AG04449 (cell line): ENCODE results near the gene GOLPH3.
"Not testable (repeated sequence)": the region's sequence is repeated elsewhere in the genome, so short reads cannot be mapped to it uniquely, and the experiment has no call there.

Source experiments
- CTCF ChIA-PET: fragments of 350-600 bp; formaldehyde crosslinking; extraction: SDS; loops from one replicate; lab custom pipeline; 2021; ENCODE audit warnings: antibody characterized with exemption; lab: Yijun Ruan, JAX
- POLR2A ChIA-PET: fragments of 400-600, 350-600 bp; formaldehyde crosslinking; extraction: SDS; loops from one replicate; lab custom pipeline; 2020; ENCODE audit warnings: antibody characterized with exemption, inconsistent platforms; lab: Yijun Ruan, JAX
- DNase-seq: peaks from one replicate; pipeline ENCODE4 v3.0.0-alpha.2; 2010; ENCODE audit warnings: low read depth, low spot score
- H3K4me3 ChIP-seq: 2 replicates; pipeline ENCODE4 v1.5.1; 2011; ENCODE audit warnings: low read depth, mild to moderate bottlenecking, control low read depth, low read length
- TF ChIP-seq, protein P1 (sequence below): IDR thresholded peaks from one replicate; pipeline ENCODE4 v1.5.1; 2011; ENCODE audit warnings: mild to moderate bottlenecking, moderate library complexity, low read length, control low read depth, inconsistent platforms; ENCODE audit not compliant: insufficient read depth; ENCODE audit errors: missing control alignments

Gene GOLPH3

DNA sequence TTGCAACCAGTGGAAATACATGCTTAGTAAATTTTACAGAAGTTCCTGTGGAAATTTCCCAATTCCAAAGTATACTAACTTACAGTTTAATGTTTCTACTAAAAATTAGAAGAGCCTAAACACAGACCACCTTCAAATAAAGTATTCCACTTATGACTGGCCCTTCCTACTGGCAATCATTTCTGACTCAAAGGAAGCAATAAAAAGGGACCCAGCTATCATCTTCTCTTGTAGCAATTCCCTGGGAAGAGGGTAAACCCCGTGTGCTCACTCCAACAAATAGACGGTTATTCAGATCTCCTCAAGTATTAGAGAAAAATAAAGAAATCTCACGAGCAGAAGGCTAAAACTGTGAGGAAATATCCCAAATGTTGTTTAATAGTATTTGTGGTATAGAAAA, 43.3 kb downstream of the GOLPH3 start:
- POLR2A ChIA-PET, result no interaction called here
- TF ChIP-seq, protein P1, sequence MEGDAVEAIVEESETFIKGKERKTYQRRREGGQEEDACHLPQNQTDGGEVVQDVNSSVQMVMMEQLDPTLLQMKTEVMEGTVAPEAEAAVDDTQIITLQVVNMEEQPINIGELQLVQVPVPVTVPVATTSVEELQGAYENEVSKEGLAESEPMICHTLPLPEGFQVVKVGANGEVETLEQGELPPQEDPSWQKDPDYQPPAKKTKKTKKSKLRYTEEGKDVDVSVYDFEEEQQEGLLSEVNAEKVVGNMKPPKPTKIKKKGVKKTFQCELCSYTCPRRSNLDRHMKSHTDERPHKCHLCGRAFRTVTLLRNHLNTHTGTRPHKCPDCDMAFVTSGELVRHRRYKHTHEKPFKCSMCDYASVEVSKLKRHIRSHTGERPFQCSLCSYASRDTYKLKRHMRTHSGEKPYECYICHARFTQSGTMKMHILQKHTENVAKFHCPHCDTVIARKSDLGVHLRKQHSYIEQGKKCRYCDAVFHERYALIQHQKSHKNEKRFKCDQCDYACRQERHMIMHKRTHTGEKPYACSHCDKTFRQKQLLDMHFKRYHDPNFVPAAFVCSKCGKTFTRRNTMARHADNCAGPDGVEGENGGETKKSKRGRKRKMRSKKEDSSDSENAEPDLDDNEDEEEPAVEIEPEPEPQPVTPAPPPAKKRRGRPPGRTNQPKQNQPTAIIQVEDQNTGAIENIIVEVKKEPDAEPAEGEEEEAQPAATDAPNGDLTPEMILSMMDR, result no peak
- DNase-seq, result no peak
- no peak overlapping the region for H3K4me3 ChIP-seq
- CTCF ChIA-PET, result interaction anchor here (1.1 to 1.4 kb wide), 2 partner anchors 101 to 199 kb away, joined by 3 to 4 read pairs; no protein-coding TSS in a partner anchor

DNA sequence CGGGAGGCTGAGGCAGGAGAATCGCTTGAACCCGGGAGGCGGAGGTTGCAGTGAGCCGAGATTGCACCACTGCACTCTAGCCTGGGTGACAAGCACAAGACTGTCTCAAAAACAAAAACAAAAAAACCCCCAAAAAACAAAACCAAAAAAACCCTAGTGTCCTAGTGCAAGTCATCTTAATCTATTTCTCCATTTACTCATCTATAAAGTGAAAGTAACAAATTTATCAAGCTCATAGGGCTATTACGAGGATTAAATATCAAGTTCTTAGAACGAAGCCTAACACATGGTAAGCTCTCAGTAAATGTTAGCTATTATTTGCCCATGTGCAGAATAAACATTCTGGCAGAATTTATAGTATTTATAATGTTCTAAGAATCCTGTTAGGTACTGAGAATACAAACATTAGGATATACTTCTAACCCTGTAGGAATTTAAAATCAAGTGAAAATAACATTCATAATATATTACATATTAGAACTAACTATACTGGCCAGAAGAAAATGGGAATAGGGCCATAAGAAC, 45.0 kb downstream of the GOLPH3 start:
- no peak for DNase-seq
- H3K4me3 ChIP-seq, result no peak overlapping the region
- POLR2A ChIA-PET, result no interaction called here
- CTCF ChIA-PET, result no interaction called here
- TF ChIP-seq, protein P1, result no peak

DNA sequence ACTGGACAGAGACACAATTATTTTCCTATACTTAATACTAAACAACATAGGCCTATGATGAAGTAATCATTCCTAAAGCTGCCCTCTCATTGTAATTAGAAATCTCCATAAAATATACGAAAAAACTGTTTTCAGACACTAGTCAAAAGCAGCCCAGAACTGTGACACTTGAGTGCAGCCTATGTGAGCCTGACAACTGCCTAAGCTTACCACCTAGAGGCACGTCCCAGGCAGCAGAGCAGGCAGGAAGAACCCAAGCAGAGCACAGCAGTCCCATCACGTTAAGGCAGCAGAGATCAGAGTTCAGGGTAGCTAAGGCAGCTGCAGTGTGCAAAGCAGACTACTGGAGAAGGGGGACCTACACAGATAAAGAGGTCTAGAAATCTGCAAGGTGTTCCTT, 46.4 kb downstream of the GOLPH3 start:
- H3K4me3 ChIP-seq, result no peak overlapping the region
- POLR2A ChIA-PET, result no interaction called here
- TF ChIP-seq, protein P1, result no peak
- DNase-seq, result no peak
- CTCF ChIA-PET, result interaction anchor here (0.9 kb wide), 1 partner anchor 34 kb away, joined by 3 read pairs; no protein-coding TSS in a partner anchor

DNA sequence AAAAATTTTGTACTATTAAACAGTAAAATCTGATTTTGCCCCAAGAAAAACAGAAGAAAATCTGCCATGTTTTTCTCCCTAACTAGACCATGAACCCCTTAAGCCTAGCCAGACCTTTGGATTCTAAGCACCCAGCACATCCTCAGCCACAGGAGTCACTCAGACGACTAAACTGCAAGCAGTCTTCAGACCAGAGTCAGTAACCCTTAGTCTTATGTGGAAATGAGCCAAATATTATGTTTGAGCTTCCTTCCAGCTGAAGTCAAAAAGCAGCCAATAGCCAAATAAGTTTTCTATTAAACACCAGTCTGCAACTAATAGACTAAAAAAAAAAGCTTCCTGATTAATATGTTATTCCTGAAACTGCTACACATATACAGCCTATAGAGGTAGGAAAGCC, 47.4 kb downstream of the GOLPH3 start:
- CTCF ChIA-PET, result interaction anchor here (0.9 to 1.1 kb wide), 2 partner anchors 22 to 203 kb away, joined by 3 to 4 read pairs; no protein-coding TSS in a partner anchor
- TF ChIP-seq, protein P1, result no peak
- POLR2A ChIA-PET, result no interaction called here
- H3K4me3 ChIP-seq, result no peak overlapping the region
- no peak for DNase-seq

DNA sequence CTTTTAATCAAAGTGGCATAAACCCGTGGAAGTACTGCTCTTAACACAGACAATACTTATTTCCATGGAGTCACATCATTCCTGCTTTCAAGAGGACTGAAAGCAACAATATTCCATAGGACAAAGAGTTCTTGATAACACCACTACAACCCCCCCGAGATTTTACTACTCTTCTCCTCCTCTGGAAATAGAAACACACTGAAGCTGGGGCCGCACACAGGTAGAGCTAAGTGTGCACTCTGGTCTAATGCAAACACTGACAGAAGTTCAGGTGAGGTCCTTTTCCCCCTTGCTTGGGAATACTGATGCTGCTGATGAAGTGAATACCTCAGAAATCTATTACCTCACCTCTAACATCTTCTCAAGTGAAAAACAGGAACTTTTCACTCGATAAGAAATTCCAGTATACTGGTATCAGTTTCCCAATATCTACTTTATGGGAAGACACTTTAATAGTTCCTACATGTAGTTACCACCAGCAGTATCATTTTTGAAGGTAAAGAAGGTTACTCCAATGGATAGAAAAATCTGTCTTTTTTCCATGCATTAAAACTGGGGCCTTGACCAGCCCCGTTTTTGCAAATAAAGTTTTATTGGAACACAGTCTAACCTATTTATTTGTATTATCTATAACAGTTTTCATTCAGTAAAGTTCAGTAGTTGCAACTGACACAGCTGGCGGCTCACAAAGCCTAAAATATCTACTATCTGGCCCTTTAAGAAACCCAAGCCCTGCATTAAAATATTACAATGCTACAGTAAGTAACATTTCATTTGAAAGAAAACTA, 50.0 kb downstream of the GOLPH3 start:
- DNase-seq, result no peak
- no peak overlapping the region for H3K4me3 ChIP-seq
- CTCF ChIA-PET, result no interaction called here
- POLR2A ChIA-PET, result no interaction called here
- TF ChIP-seq, protein P1, result no peak

DNA sequence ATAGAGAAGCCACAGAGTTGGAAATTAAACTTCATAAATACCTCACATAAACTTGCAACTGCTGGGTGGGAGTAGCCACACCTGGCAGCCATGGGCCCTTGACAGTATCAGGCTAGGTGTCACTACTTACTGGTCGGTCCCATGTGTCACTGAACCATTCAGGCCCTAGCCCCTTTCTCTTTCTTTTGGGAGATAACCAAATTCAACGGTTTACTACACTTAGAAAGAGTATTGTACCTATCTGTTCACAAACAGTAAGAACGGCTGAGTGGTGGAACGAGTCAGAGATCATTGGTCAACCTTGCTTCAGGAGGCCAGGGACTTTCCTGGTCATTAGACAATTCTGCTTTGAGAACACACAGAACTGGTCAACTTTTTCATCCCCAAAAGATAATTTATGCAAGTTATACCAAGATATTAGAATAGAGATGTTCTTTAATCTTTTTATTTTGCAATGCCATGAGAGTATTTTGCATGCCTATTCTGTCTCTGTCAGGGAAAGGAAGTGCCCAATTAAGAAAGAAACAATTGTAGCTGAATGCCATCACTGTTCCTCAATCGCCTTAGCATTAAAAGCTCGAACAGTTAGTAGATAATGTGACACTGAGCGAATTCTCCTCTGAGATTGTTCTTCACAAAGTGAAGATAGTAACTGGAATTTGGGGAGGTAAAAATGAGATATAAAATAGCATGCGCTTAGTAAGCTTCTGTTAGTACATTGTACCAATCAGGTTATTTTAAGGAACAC, 50.9 kb downstream of the GOLPH3 start:
- TF ChIP-seq, protein P1, result no peak
- no peak for DNase-seq
- H3K4me3 ChIP-seq, result no peak overlapping the region
- POLR2A ChIA-PET, result no interaction called here
- CTCF ChIA-PET, result no interaction called here

DNA sequence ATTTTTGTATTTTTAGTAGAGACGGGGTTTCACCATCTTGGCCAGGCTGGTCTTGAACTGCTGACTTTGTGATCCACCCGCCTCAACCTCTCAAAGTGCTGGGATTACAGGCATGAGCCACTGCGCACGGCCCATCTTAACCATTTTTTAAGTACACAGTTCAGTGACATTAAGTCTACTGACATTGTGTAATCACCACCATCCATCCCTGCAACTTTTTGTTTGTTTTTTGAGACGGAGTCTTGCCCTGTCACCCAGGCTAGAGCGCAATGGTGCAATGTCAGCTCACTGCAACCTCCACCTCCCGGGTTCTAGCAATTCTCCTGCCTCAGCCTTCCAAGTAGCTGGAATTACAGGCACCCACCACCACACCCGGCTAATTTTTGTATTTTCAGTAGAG, 55.2 kb downstream of the GOLPH3 start:
- H3K4me3 ChIP-seq, POLR2A ChIA-PET, DNase-seq, CTCF ChIA-PET: not testable (repeated sequence)
